H9 (cell line): ENCODE results near the gene TNFRSF1B. TPM values are rescaled to one million over a fixed set of nuclear protein-coding genes. Genes with fewer than 3 reads are reported as not detected.

Experiments
- DNase-seq: peaks from one replicate; pipeline ENCODE4 v3.0.0-alpha.2; 2017
- H2AFZ ChIP-seq: one replicate; pipeline ENCODE4 v1.6.1; 2013; ENCODE audit warnings: mild to moderate bottlenecking, low read length, control low read depth, moderate library complexity
- H2AK5ac ChIP-seq: 2 replicates; pipeline ENCODE4 v1.6.1; 2013; ENCODE audit warnings: low read length, control low read depth, mixed read lengths; ENCODE audit not compliant: insufficient read length
- H2BK120ac ChIP-seq: one replicate; pipeline ENCODE4 v1.6.1; 2013; ENCODE audit warnings: low read depth, mild to moderate bottlenecking, low read length, control low read depth, inconsistent platforms; ENCODE audit not compliant: poor library complexity, severe bottlenecking
- H2BK12ac ChIP-seq: 2 replicates; pipeline ENCODE4 v1.6.1; 2013; ENCODE audit warnings: low read length, control low read depth, mixed read lengths, low read depth; ENCODE audit not compliant: insufficient read length
- H2BK15ac ChIP-seq: 2 replicates; pipeline ENCODE4 v1.6.1; 2013; ENCODE audit warnings: low read depth, low read length, control low read depth
- H2BK20ac ChIP-seq: one replicate; pipeline ENCODE4 v1.6.1; 2013; ENCODE audit warnings: low read depth, mild to moderate bottlenecking, low read length, control low read depth, inconsistent platforms; ENCODE audit not compliant: poor library complexity, severe bottlenecking
- H2BK5ac ChIP-seq: 2 replicates; pipeline ENCODE4 v1.6.1; 2013; ENCODE audit warnings: low read length, control low read depth, mixed read lengths; ENCODE audit not compliant: insufficient read length
- H3K14ac ChIP-seq: 2 replicates; pipeline ENCODE4 v1.6.1; 2013; ENCODE audit warnings: low read length, control low read depth; ENCODE audit not compliant: insufficient read depth
- H3K18ac ChIP-seq: 2 replicates; pipeline ENCODE4 v1.6.1; 2013; ENCODE audit warnings: low read depth, mild to moderate bottlenecking, mixed read lengths, low read length, control low read depth; ENCODE audit not compliant: insufficient read length
- H3K23ac ChIP-seq: 2 replicates; pipeline ENCODE4 v1.6.1; 2013; ENCODE audit warnings: low read length, control low read depth, mixed read lengths, low read depth; ENCODE audit not compliant: insufficient read length
- H3K23me2 ChIP-seq: 2 replicates; pipeline ENCODE4 v1.6.1; 2013; ENCODE audit warnings: low read depth, mild to moderate bottlenecking, mixed read lengths, low read length, control low read depth; ENCODE audit not compliant: insufficient read length, poor library complexity, severe bottlenecking
- H3K27ac ChIP-seq: 2 replicates; pipeline ENCODE4 v1.5.1; 2013; ENCODE audit warnings: low read length, control low read depth, mixed read lengths, low read depth; ENCODE audit not compliant: insufficient read length
- H3K27me3 ChIP-seq: 2 replicates; pipeline ENCODE4 v1.6.1; 2013; ENCODE audit warnings: low read length, control low read depth, inconsistent platforms; ENCODE audit not compliant: insufficient read depth
- H3K4ac ChIP-seq: 2 replicates; pipeline ENCODE4 v1.6.1; 2013; ENCODE audit warnings: low read depth, mild to moderate bottlenecking, control low read depth, inconsistent platforms, low read length, moderate library complexity
- H3K4me1 ChIP-seq: 2 replicates; pipeline ENCODE4 v1.6.1; 2013; ENCODE audit warnings: low read length, control low read depth, inconsistent platforms; ENCODE audit not compliant: insufficient read depth
- H3K4me2 ChIP-seq: 2 replicates; pipeline ENCODE4 v1.6.1; 2013; ENCODE audit warnings: low read length, control low read depth, mixed read lengths; ENCODE audit not compliant: insufficient read length, insufficient read depth
- H3K56ac ChIP-seq: 2 replicates; pipeline ENCODE4 v1.6.1; 2013; ENCODE audit warnings: low read depth, mild to moderate bottlenecking, mixed read lengths, low read length, control low read depth; ENCODE audit not compliant: insufficient read length
- H3K79me1 ChIP-seq: 2 replicates; pipeline ENCODE4 v1.6.1; 2013; ENCODE audit warnings: low read depth, mild to moderate bottlenecking, moderate library complexity, low read length, control low read depth, inconsistent platforms; ENCODE audit not compliant: insufficient read depth, poor library complexity, severe bottlenecking
- H3K79me2 ChIP-seq: 2 replicates; pipeline ENCODE4 v1.6.1; 2013; ENCODE audit warnings: low read length, control low read depth, inconsistent platforms; ENCODE audit not compliant: insufficient read depth
- H3K9ac ChIP-seq: 2 replicates; pipeline ENCODE4 v1.6.1; 2013; ENCODE audit warnings: low read length, control low read depth, mixed read lengths; ENCODE audit not compliant: insufficient read length; ENCODE audit errors: extremely low read depth
- H3K9me3 ChIP-seq: one replicate; pipeline ENCODE4 v1.6.1; 2013; ENCODE audit warnings: low read depth, low read length, inconsistent platforms; ENCODE audit not compliant: control insufficient read depth
- H3T11ph ChIP-seq: one replicate; pipeline ENCODE4 v1.6.1; 2013; ENCODE audit warnings: mild to moderate bottlenecking, low read length, control low read depth, inconsistent platforms
- H4K20me1 ChIP-seq: one replicate; pipeline ENCODE4 v1.6.1; 2013; ENCODE audit not compliant: control insufficient read depth, insufficient read length, insufficient read depth
- H4K5ac ChIP-seq: 2 replicates; pipeline ENCODE4 v1.6.1; 2013; ENCODE audit warnings: low read depth, mild to moderate bottlenecking, mixed read lengths, low read length, control low read depth; ENCODE audit not compliant: insufficient read length
- H4K8ac ChIP-seq: replicated peaks from 2 replicates; pipeline ENCODE4 v1.6.1; 2013; ENCODE audit warnings: low read length, control low read depth, mixed read lengths, low read depth; ENCODE audit not compliant: insufficient read length
- H4K91ac ChIP-seq: 2 replicates; pipeline ENCODE4 v1.6.1; 2013; ENCODE audit warnings: low read depth, mild to moderate bottlenecking, moderate library complexity, mixed read lengths, low read length, control low read depth; ENCODE audit not compliant: insufficient read length
- H3K27ac Mint-ChIP-seq, 3 experiments: 2 replicates in 2 of 3; 3 replicates in 1 of 3; pipeline ENCODE4 v1.8.0; 2020 to 2021; ENCODE audit warnings: mixed read lengths in 3 of 3, mild to moderate bottlenecking in 1 of 3, moderate library complexity in 1 of 3
- H3K27me3 Mint-ChIP-seq: 2 replicates; pipeline ENCODE4 v1.8.0; 2021; ENCODE audit warnings: low read depth, mild to moderate bottlenecking, moderate library complexity, mixed read lengths
- H3K36me3 Mint-ChIP-seq, 3 experiments: 2 replicates in 2 of 3; 3 replicates in 1 of 3; pipeline ENCODE4 v1.8.0; 2020 to 2021; ENCODE audit warnings: low read depth in 3 of 3, mixed read lengths in 3 of 3; ENCODE audit not compliant: insufficient read depth in 1 of 3
- H3K4me1 Mint-ChIP-seq, 2 experiments: 2 replicates each; pipeline ENCODE4 v1.8.0; 2020; ENCODE audit warnings: mixed read lengths in 2 of 2
- H3K4me3 Mint-ChIP-seq, 2 experiments: 2 replicates in 1 of 2; 3 replicates in 1 of 2; pipeline ENCODE4 v1.8.0; 2020 to 2021; ENCODE audit warnings: mild to moderate bottlenecking in 2 of 2, mixed read lengths in 2 of 2, moderate library complexity in 1 of 2
- H3K9me3 Mint-ChIP-seq, 2 experiments: 2 replicates in 1 of 2; 3 replicates in 1 of 2; pipeline ENCODE4 v1.8.0; 2020; ENCODE audit warnings: mild to moderate bottlenecking in 2 of 2, mixed read lengths in 2 of 2, moderate library complexity in 1 of 2
- WGBS: extraction: QIAGEN DNeasy Blood & Tissue Kit; methylation state at CpG from one replicate; pipeline ENCODE4 v1.1.7; 2013; ENCODE audit warnings: missing lambda C conversion rate, low lambda C conversion rate, mixed read lengths; ENCODE audit not compliant: insufficient read length; ENCODE audit errors: extremely low coverage; 5-methylcytosine and 5-hydroxymethylcytosine counted together
- total RNA-seq: library from RNA; stranded (reverse); gene quantifications from 2 replicates; pipeline ENCODE4 v1.2.1, GENCODE V29; 2021
- TF ChIP-seq, protein P1 (sequence below): fragments of 200-600 bp; sonication (generic); conservative IDR thresholded peaks from 3 replicates; pipeline ENCODE4 v1.8.0; 2021; ENCODE audit warnings: antibody characterized with exemption, mild to moderate bottlenecking

The TNFRSF1B gene
- total RNA-seq, 1 experiment from 2014 or later, result 0.57 TPM

DNA sequence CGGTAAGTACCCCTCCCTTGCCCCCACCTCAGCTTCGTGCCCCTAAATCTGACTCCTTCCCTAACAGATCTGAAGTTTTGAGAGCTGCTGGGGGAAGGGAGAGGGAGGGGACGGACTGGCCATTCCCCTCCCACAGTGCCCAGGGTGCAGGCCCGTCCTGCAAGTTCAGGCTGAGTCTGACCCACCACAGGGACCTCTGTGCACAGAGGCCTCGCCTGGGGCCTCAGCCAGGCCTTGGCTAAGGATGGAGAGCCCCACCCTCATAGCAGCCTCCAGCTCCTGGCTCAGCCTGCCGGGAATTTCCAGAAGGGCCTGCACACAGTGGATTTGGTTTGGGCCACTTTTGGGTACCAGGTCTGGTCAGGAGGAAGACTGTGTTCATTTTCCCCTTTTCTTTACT lies 31.2 kb upstream of the TNFRSF1B start:
- H4K91ac ChIP-seq, result no peak overlapping the region
- TF ChIP-seq, protein P1, sequence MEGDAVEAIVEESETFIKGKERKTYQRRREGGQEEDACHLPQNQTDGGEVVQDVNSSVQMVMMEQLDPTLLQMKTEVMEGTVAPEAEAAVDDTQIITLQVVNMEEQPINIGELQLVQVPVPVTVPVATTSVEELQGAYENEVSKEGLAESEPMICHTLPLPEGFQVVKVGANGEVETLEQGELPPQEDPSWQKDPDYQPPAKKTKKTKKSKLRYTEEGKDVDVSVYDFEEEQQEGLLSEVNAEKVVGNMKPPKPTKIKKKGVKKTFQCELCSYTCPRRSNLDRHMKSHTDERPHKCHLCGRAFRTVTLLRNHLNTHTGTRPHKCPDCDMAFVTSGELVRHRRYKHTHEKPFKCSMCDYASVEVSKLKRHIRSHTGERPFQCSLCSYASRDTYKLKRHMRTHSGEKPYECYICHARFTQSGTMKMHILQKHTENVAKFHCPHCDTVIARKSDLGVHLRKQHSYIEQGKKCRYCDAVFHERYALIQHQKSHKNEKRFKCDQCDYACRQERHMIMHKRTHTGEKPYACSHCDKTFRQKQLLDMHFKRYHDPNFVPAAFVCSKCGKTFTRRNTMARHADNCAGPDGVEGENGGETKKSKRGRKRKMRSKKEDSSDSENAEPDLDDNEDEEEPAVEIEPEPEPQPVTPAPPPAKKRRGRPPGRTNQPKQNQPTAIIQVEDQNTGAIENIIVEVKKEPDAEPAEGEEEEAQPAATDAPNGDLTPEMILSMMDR, result no peak
- no peaks in the 10 kb centered on the region for H3K27me3 ChIP-seq
- no peak overlapping the region for H3T11ph ChIP-seq
- no peaks in the 10 kb centered on the region; a peak in 1 of 7 replicates for H3K36me3 Mint-ChIP-seq
- no peak overlapping the region for H3K27ac ChIP-seq
- H3K14ac ChIP-seq, result no peak overlapping the region
- no peak overlapping the region for H3K4ac ChIP-seq
- no peak overlapping the region for H2AK5ac ChIP-seq
- no peaks in the 10 kb centered on the region for H3K23me2 ChIP-seq
- no peaks in the 10 kb centered on the region for H3K4me1 ChIP-seq
- no peak overlapping the region for H3K9ac ChIP-seq
- no peak overlapping the region for H2BK15ac ChIP-seq
- H3K4me3 Mint-ChIP-seq, result no peak overlapping the region; a peak in 1 of 5 replicates
- H3K79me1 ChIP-seq, result no peaks in the 10 kb centered on the region
- no CpG with 5 or more reads among the region's 6 CpGs for WGBS
- H2BK5ac ChIP-seq, result no peak overlapping the region
- H4K8ac ChIP-seq, result no peak overlapping the region
- H3K27me3 Mint-ChIP-seq, result no peaks in the 10 kb centered on the region
- no peak overlapping the region for H4K5ac ChIP-seq
- peak overlapping the region in 1 of 3 experiments; percentile 82; a peak in 1 of 7 replicates for H3K27ac Mint-ChIP-seq
- no peak overlapping the region for H3K56ac ChIP-seq
- H4K20me1 ChIP-seq, result no peaks in the 10 kb centered on the region
- no peaks in the 10 kb centered on the region for H3K79me2 ChIP-seq
- H3K4me2 ChIP-seq, result no peak overlapping the region
- no peak overlapping the region for H3K18ac ChIP-seq
- H3K9me3 ChIP-seq, result no peaks in the 10 kb centered on the region
- no peak overlapping the region for H2BK20ac ChIP-seq
- H3K23ac ChIP-seq, result no peak overlapping the region
- H3K9me3 Mint-ChIP-seq, result no peaks in the 10 kb centered on the region
- H2AFZ ChIP-seq, result no peak overlapping the region
- H2BK12ac ChIP-seq, result no peak overlapping the region
- H2BK120ac ChIP-seq, result no peak overlapping the region
- DNase-seq, result no peak
- no peaks in the 10 kb centered on the region; a peak in 1 of 4 replicates for H3K4me1 Mint-ChIP-seq
